GM19372 (cell line): ENCODE measurements around the gene TMEM39B.
"Not testable (repeated sequence)": the region's sequence is repeated elsewhere in the genome, so short reads cannot be mapped to it uniquely, and the experiment has no call there.

Source experiments
- ATAC-seq: cut with Tn5 transposase; IDR thresholded peaks from one replicate; pipeline ENCODE4 v1.9.1; 2021; ENCODE audit warnings: mild to moderate bottlenecking, low read depth, moderate library complexity; ENCODE audit not compliant: unreplicated experiment

TMEM39B gene

GRCh38 chr1:32068957-32069588 lies 3.7 kb upstream of the TMEM39B start:
- ATAC-seq, result no peak

- no peak for ATAC-seq
These were observed 749 bp upstream of the TMEM39B start for GRCh38 chr1:32071758-32072621.

DNA sequence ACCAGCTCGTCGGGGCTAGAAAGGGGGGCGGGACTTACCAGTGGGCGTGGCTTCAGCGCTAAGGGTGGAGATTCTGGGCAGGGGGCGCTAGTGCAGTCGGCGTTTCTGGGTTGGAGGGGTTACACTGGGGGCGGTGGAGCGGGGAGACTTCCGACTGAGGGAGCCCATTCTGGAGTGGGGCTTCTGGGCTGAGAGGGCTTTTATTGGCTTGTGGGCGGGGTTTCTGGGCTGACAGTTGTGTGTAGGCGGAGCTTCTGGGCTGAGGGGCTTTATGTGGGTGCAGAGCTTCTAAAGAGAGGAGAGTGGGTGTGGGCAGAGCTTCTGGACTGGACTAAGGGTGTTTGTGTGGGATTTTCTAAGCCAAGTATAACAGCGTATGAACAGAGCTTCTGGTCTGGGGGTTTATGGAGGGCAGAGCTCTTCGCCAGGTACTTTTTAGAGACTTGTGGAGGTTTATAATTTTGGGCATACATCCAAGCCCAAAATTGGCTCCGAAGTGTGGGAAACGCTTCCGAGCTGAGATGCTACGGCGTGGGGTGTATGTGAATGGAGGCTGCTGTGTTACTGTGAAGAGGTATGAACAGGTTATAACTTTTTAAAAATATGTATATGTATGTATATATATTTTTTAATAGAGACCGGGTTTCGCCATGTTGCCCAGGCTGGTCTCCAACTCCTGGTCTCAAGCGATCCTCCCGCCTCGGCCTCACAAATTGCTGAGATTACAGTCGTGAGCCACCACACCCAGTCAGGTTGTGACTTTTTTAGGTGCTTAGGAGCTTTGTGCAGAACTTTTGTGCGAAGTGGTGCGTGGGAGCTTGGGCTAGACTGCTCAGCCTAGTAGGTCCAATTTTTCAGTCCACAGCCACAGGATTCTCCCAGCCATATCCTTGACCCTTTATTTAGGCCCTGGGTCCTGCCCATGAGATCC lies 825 bp downstream of the TMEM39B start:
- ATAC-seq, result no peak

GRCh38 chr1:32074841-32075240 lies 2.1 kb downstream of the TMEM39B start:
- ATAC-seq, result no peak

GRCh38 chr1:32077451-32077850 lies 4.7 kb downstream of the TMEM39B start:
- no peak for ATAC-seq

GRCh38 chr1:32082022-32082421 lies 9.3 kb downstream of the TMEM39B start:
- no peak for ATAC-seq

DNA sequence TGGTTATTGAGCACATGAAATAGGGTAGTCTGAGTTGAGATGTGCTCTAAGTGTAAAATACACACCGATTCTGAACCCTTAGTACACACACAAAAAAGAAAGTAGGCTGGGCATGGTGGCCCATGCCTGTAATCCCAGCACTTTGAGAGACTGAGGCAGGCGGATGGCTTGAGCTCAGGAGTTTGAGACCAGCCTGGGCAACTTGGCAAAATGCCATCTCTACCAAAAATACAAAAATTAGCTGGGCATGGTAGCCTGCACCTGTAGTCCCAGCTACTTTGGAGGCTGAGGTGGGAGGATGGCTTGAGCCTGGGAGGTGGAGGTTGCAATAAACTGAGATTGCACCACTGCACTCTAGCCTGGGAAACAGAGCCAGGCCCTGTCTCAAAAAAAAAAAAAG lies 13.6 kb downstream of the TMEM39B start:
- ATAC-seq, result not testable (repeated sequence)

GRCh38 chr1:32091176-32091575 lies 18.4 kb downstream of the TMEM39B start:
- no peak for ATAC-seq

DNA sequence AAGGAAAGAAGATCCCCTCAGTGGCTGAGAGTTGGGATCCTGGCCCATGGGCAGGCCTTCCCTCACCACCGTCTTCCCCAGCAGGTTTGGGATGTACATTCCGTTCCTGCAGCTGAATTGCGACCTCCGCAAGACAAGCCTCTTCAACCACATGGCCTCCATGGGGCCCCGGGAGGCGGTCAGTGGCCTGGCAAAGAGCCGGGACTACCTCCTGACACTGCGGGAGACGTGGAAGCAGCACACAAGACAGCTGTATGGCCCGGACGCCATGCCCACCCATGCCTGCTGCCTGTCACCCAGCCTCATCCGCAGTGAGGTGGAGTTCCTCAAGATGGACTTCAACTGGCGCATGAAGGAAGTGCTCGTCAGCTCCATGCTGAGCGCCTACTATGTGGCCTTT lies 18.9 kb downstream of the TMEM39B start:
- no peak for ATAC-seq

- ATAC-seq, result no peak
These were observed 22.2 kb downstream of the TMEM39B start for GRCh38 chr1:32094746-32095521.

- ATAC-seq, result no peak
These were observed 26.7 kb downstream of the TMEM39B start for GRCh38 chr1:32099426-32099825.

DNA sequence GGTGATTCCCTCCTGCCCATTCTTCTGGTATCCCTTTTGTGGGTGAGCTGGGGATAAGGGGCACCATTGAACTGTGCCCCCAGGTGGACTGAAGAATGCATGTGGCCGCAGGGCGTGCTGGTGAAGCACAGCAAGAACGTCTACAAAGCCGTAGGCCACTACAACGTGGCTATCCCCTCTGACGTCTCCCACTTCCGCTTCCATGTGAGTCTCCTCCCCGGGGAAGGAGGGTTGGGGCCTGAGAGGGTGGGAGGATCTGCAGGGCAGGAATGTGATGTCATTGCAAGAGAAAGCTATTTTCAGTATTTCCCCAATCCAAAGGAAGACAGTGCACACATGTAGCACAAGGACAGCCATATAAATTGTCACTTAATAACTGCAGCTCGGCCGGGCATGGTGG lies 27.6 kb downstream of the TMEM39B start:
- ATAC-seq, result no peak

GRCh38 chr1:32100807-32101708 lies 28.3 kb downstream of the TMEM39B start:
- ATAC-seq, result no peak

DNA sequence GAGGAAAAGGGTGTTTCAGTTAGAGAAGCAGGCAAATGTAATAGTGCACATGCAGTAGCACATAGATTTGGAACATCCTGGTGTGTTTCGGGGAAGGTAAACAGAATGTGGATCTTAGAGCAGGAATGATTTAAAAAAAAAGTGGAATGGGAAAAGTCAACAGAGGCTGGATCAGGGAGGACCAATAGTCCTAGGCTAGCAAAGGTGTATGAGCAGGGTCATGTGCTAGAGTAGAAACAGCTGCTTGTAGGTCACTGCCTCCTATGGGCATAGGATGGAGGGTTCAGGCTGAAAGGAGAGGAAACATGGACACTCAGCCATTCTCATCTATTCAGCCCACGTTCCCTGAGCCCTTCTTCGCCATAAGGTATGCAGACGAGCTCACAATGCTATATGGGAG lies 31.4 kb downstream of the TMEM39B start:
- ATAC-seq, result no peak

- no peak for ATAC-seq
These were observed 32.6 kb downstream of the TMEM39B start for GRCh38 chr1:32105338-32105737.

GRCh38 chr1:32106663-32107275 lies 34.0 kb downstream of the TMEM39B start:
- no peak for ATAC-seq

DNA sequence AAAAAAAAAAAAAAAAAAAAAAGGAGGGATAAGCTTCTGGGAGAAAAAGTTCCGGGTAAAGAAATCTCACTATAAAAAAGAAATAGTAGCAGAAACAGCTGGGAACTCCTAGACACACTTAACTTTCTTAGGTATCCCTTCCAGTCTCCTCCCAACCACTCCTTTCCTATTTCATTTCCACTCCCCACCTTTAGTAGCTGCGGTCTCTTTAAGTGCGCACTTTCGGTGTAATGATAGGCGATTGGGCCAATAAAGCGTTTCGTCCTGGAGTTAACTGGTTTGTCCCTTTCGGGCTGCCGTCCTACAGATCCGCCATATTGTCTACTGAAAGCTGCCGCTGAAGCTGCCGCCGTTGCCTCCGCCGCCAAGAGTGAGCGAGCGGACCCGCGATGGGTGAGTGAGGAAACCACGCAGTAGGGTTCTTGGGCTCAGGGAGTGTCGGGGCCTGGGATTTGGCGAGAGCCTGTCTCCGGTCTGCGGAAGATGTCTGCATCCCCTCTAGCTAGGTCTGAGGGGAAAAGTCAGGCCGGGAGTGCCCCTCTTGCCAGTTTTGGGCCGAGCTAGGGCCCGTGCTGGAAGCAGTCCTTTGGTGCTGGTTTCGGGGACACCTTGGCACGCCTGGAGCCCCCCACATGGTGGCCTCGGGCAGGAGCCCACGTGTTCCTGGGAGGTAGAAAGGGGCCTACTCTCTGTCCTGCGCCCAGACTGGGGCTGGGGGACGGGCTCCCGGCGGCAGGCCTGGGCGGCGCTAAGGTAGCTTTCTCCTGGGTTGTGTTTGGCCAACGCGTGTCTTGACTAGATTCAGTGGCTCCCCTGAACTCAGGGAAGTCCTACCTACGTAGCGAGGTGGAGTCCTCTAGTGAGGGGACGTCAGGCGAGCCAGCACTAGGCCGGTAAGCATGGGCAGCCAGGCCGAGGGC lies 35.3 kb downstream of the TMEM39B start, which contains the start of gene KPNA6:
Gene KPNA6, plus strand, starts transcription at position 315 of the 920 bp plus-strand sequence. Its CDS starts 75 bp downstream, at position 390.
- peak; percentile 72 for ATAC-seq
